GM19043 (cell line): ENCODE results near the gene SCO2.

Experiments
- ATAC-seq: cut with Tn5 transposase; IDR thresholded peaks from one replicate; pipeline ENCODE4 v1.9.1; 2021; ENCODE audit warnings: low read depth; ENCODE audit not compliant: unreplicated experiment

SCO2 gene

GRCh38 chr22:50503475-50504145 is 21.8 kb downstream of the SCO2 start:
- no peak for ATAC-seq

GRCh38 chr22:50502628-50503474 is 22.5 kb downstream of the SCO2 start:
- no peak for ATAC-seq

GRCh38 chr22:50502096-50502495 is 23.3 kb downstream of the SCO2 start:
- ATAC-seq, result no peak

GRCh38 chr22:50500452-50500851 is 24.9 kb downstream of the SCO2 start:
- ATAC-seq, result no peak

DNA sequence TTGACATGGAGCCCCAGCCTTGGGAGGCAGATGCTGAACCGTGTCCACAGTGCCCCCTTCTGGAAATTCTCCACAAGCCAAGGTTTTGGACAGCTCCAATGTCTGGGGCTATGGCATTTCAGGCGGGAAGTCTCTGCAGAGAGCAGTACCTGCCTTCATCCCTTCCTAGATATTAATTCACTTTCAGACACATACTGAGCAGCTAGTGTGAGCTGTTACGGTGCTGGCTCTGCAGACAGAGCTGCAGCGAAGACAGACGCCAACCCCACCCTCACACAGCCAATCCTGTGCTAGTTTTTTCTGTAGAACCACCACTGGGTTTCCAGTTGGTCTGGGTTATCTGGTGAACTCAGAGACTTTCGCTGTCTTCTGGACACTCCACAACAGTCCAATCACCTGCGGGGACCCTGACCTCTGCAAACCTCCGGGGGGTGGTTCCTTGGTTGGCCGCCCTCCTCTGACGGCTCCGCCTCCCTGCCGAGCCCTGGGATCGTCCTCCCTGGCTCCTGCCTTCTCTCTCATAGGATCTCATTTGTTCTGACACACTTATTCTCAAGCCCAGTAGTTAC is 27.0 kb downstream of the SCO2 start:
- ATAC-seq, result no peak

- no peak for ATAC-seq
Observed at GRCh38 chr22:50497093-50497492, 28.3 kb downstream of the SCO2 start.

- ATAC-seq, result no peak
Observed at GRCh38 chr22:50490531-50491308, 34.7 kb downstream of the SCO2 start.

DNA sequence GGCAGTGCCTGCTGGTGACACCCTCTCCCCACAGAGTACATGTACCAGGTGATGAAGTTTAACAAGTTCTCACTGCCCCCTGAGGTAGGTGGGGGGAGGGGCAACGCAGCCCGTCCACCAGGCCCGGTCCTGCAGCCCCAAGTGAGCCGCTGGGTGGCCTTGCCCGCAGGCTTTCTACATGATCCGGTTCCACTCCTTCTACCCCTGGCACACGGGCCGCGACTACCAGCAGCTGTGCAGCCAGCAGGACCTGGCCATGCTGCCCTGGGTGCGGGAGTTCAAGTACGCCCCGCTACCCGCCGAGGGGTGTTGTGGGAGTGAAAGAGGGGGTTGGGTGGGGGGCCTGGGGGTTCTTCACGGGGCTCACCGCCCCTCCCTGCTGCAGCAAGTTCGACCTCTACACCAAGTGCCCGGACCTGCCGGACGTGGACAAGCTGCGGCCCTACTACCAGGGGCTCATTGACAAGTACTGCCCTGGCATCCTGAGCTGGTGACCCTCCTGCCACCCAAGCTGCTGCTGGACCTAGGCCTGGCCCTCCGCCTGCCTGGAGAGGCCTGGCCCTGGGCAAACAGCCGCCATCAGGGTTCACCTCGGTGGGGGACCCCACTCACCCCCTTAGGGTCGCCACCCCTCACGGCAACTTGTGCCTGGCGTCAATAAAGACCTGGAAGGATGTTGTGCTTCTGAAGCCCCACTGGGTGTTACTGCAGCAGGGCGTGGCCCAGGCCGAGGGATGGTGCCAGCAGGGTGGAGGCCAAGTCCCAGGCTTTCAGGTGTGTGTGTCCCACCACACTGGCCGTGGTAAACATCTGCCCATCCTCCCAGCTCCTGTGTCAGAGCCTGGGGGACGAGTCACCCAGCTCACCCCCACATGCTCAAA is 35.8 kb downstream of the SCO2 start:
- no peak for ATAC-seq

GRCh38 chr22:50488886-50489285 is 36.5 kb downstream of the SCO2 start:
- ATAC-seq, result no peak

- ATAC-seq, result no peak
Observed at GRCh38 chr22:50488006-50488677, 37.3 kb downstream of the SCO2 start.

GRCh38 chr22:50487290-50488005 is 38.0 kb downstream of the SCO2 start:
- no peak for ATAC-seq

GRCh38 chr22:50486561-50487289 is 38.7 kb downstream of the SCO2 start, which contains the start of gene MIOX:
Gene MIOX (plus strand): TSS chr22:50486859. CDS start chr22:50486898, 39 bp downstream.
- ATAC-seq, result no peak

DNA sequence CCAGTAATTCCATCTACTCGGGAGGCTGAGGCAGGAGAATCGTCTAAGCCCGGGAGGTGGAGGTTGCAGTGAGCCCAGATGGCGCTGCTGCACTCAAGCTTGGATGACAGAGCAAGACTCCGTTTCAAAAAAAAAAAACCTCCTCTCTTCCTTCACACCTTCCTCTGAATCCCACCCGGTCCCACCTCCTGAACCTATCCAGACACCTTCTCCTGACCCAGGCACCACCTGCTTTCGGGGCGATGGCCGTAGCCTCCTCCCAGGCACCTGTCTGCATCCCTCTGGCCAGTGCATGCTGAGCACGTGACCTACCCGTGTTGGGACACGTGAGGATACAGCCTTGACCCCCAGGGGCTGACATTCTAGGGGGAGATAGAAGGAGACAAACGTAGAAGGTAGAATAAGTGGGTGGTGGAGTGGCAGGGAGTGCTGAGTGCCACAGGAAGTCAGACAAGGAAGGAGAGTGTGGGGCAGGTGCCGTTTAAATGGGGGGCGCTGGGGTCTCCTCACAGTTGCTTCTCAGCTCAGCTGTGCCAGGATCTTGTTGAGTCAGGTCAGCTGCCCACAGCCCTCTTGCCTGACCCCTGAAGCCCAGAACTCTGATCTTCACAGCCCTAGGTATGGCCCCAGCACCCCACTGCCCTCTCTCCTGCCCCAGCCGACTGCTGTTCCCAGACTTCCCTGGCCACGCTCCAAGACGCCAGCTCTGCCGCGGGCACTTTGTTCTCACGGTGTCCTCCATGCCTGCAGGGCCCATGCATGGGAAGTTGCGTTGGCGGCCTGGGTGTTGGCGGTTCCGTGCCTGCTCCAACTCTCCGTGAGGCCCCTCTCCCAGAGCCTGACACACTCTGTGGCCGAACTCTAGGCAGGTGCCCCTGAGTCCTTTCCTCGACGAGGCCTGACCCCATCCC is 39.9 kb downstream of the SCO2 start:
- ATAC-seq, result no peak

- no peak for ATAC-seq
Observed at GRCh38 chr22:50483977-50484853, 41.2 kb downstream of the SCO2 start.

DNA sequence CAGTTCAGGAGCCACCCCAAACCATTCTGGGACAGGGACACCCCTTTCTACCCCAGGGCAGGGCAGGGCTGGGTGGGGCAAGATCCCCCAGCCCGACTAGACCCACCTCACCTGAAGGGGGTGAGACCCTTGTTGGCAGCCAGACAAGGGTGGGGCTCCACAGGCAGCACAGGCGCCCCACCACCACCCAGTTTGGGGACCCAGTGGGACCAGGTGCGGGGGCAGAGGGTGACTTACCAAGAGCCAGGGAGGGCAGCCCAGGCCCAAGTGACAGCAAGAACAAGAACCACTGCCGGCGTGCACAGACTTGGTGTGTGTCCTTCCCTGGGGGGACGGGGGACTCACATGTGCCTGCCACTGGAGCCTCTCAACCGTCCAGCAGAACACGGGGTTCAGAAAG is 41.8 kb downstream of the SCO2 start:
- no peak for ATAC-seq

GRCh38 chr22:50483106-50483505 is 42.3 kb downstream of the SCO2 start:
- ATAC-seq, result no peak
